ENCODE measurements around the gene TADA3. TPM values are rescaled to one million over a fixed set of nuclear protein-coding genes. Genes with fewer than 3 reads are reported as not detected.

TADA3 gene
- total RNA-seq, 2 experiments from 2014 or later = 83.2 to 85.6 TPM

GRCh38 chr3:9770276-9770812 lies 21.9 kb downstream of the TADA3 start:
- Mint-ChIP-seq H3K4me3 (peak overlapping the region; percentile 67), H3K9me3 (ENCODE audit: insufficient read depth) (no peaks in the 10 kb centered on the region), H3K27ac (peak overlapping the region; percentile 83), H3K4me1 (ENCODE audit: low read depth) (peaks cover 42% of the 10 kb centered on the region), H3K36me3 (ENCODE audit: low read depth) (peaks cover 14% of the 10 kb centered on the region), H3K27me3 (ENCODE audit: low read depth) (no peaks in the 10 kb centered on the region)
- peak; percentile 8 for ATAC-seq
- DNase-seq = no peak
- POLR2A ChIA-PET = interaction anchor here (0.6 to 4.7 kb wide), 2 partner anchors 22 to 100 kb away, joined by 3 to 23 read pairs; partner anchors contain the start of genes ARPC4 and TADA3
- CTCF ChIA-PET = interaction anchor here (1.0 kb wide), 1 partner anchor 23 kb away, joined by 4 read pairs; the partner anchor contains the start of gene ARPC4

- DNase-seq = peak; percentile 72
- Mint-ChIP-seq H3K4me1 (ENCODE audit: low read depth) (peaks cover 39% of the 10 kb centered on the region), H3K4me3 (peak within 1 kb of the TSS; percentile 79), H3K27ac (peak within 1 kb of the TSS; percentile 83), H3K9me3 (ENCODE audit: insufficient read depth) (no peaks in the 10 kb centered on the region), H3K27me3 (ENCODE audit: low read depth) (no peaks in the 10 kb centered on the region), H3K36me3 (ENCODE audit: low read depth) (peaks cover 18% of the 10 kb centered on the region)
- POLR2A ChIA-PET = interaction anchor here (4.7 kb wide), 1 partner anchor 22 kb away, joined by 23 read pairs; the partner anchor contains the start of genes ARPC4 and TADA3
- CTCF ChIA-PET = interaction anchor here (0.9 to 1.0 kb wide), 2 partner anchors 17 to 23 kb away, joined by 3 to 4 read pairs; partner anchors contain the start of gene ARPC4
- ATAC-seq = peak; percentile 95
These were observed 22.6 kb downstream of the TADA3 start, which contains the start of gene CAMK1 for GRCh38 chr3:9769426-9770275. CAMK1 (minus strand) TSS chr3:9769947; CDS start chr3:9767749, 2,198 bp downstream.

- Mint-ChIP-seq H3K4me3 (peak overlapping the region; percentile 79), H3K27ac (peak overlapping the region; percentile 68), H3K9me3 (ENCODE audit: insufficient read depth) (no peaks in the 10 kb centered on the region), H3K4me1 (ENCODE audit: low read depth) (peaks cover 39% of the 10 kb centered on the region), H3K36me3 (ENCODE audit: low read depth) (peaks cover 18% of the 10 kb centered on the region), H3K27me3 (ENCODE audit: low read depth) (no peaks in the 10 kb centered on the region)
- ChIA-PET POLR2A (interaction anchor here (4.7 kb wide), 1 partner anchor 23 kb away, joined by 23 read pairs; the partner anchor contains the start of genes ARPC4 and TADA3), CTCF (interaction anchor here (0.9 to 1.5 kb wide), 3 partner anchors 13 to 42 kb away, joined by 3 to 4 read pairs (median 3); no protein-coding TSS in a partner anchor)
- ATAC-seq (no peak), DNase-seq (no peak)
These were observed 23.3 kb downstream of the TADA3 start for GRCh38 chr3:9769012-9769411.

GRCh38 chr3:9768141-9768775 lies 24.0 kb downstream of the TADA3 start:
- peak overlapping the region; percentile 19 for H3K27ac Mint-ChIP-seq
- H3K27me3 Mint-ChIP-seq (ENCODE audit: low read depth) = no peaks in the 10 kb centered on the region
- H3K4me1 Mint-ChIP-seq (ENCODE audit: low read depth) = peaks cover 38% of the 10 kb centered on the region
- H3K36me3 Mint-ChIP-seq (ENCODE audit: low read depth) = peaks cover 18% of the 10 kb centered on the region
- ATAC-seq (no peak), DNase-seq (no peak)
- ChIA-PET POLR2A (interaction anchor here (4.7 kb wide), 1 partner anchor 24 kb away, joined by 23 read pairs; the partner anchor contains the start of genes ARPC4 and TADA3), CTCF (interaction anchor here (1.0 to 1.5 kb wide), 2 partner anchors 14 to 41 kb away, joined by 3 to 4 read pairs; no protein-coding TSS in a partner anchor)
- no peaks in the 10 kb centered on the region for H3K9me3 Mint-ChIP-seq (ENCODE audit: insufficient read depth)
- H3K4me3 Mint-ChIP-seq = peak overlapping the region; percentile 79

- peaks cover 38% of the 10 kb centered on the region for H3K4me1 Mint-ChIP-seq (ENCODE audit: low read depth)
- H3K9me3 Mint-ChIP-seq (ENCODE audit: insufficient read depth) = no peaks in the 10 kb centered on the region
- peaks cover 21% of the 10 kb centered on the region for H3K36me3 Mint-ChIP-seq (ENCODE audit: low read depth)
- no peaks in the 10 kb centered on the region for H3K27me3 Mint-ChIP-seq (ENCODE audit: low read depth)
- H3K4me3 Mint-ChIP-seq = no peak overlapping the region
- H3K27ac Mint-ChIP-seq = no peak overlapping the region
- ATAC-seq (no peak), DNase-seq (no peak)
- CTCF ChIA-PET = interaction anchor here (1.5 kb wide), 1 partner anchor 15 kb away, joined by 3 read pairs; no protein-coding TSS in a partner anchor
- POLR2A ChIA-PET = no interaction called here
These were observed 24.9 kb downstream of the TADA3 start for GRCh38 chr3:9767418-9767817.

- ATAC-seq = no peak
- no peak for DNase-seq
- CTCF ChIA-PET = no interaction called here
- Mint-ChIP-seq H3K4me3 (no peak overlapping the region), H3K27me3 (ENCODE audit: low read depth) (no peaks in the 10 kb centered on the region), H3K4me1 (ENCODE audit: low read depth) (peaks cover 38% of the 10 kb centered on the region), H3K27ac (no peak overlapping the region), H3K9me3 (ENCODE audit: insufficient read depth) (no peaks in the 10 kb centered on the region), H3K36me3 (ENCODE audit: low read depth) (peaks cover 28% of the 10 kb centered on the region)
- POLR2A ChIA-PET = interaction anchor here (0.6 kb wide), 1 partner anchor 19 kb away, joined by 3 read pairs; no protein-coding TSS in a partner anchor
These were observed 26.4 kb downstream of the TADA3 start for GRCh38 chr3:9765865-9766264.

GRCh38 chr3:9762871-9763270 lies 29.4 kb downstream of the TADA3 start:
- POLR2A ChIA-PET = no interaction called here
- Mint-ChIP-seq H3K4me1 (ENCODE audit: low read depth) (peaks cover 15% of the 10 kb centered on the region), H3K27me3 (ENCODE audit: low read depth) (no peaks in the 10 kb centered on the region), H3K36me3 (ENCODE audit: low read depth) (peaks cover 45% of the 10 kb centered on the region), H3K9me3 (ENCODE audit: insufficient read depth) (no peaks in the 10 kb centered on the region), H3K27ac (no peak overlapping the region), H3K4me3 (no peak overlapping the region)
- ATAC-seq (no peak), DNase-seq (no peak)
- CTCF ChIA-PET = interaction anchor here (0.8 to 1.5 kb wide), 3 partner anchors 11 to 21 kb away, joined by 3 read pairs; no protein-coding TSS in a partner anchor

GRCh38 chr3:9761919-9762318 lies 30.4 kb downstream of the TADA3 start:
- H3K27ac Mint-ChIP-seq = no peak overlapping the region
- H3K27me3 Mint-ChIP-seq (ENCODE audit: low read depth) = no peaks in the 10 kb centered on the region
- no peak overlapping the region for H3K4me3 Mint-ChIP-seq
- ChIA-PET POLR2A (no interaction called here), CTCF (no interaction called here)
- peaks cover 49% of the 10 kb centered on the region for H3K36me3 Mint-ChIP-seq (ENCODE audit: low read depth)
- peaks cover 5% of the 10 kb centered on the region for H3K4me1 Mint-ChIP-seq (ENCODE audit: low read depth)
- DNase-seq = no peak
- no peaks in the 10 kb centered on the region for H3K9me3 Mint-ChIP-seq (ENCODE audit: insufficient read depth)
- ATAC-seq = no peak

GRCh38 chr3:9760779-9761505 lies 31.3 kb downstream of the TADA3 start:
- Mint-ChIP-seq H3K36me3 (ENCODE audit: low read depth) (peaks cover 51% of the 10 kb centered on the region), H3K27ac (no peak overlapping the region), H3K27me3 (ENCODE audit: low read depth) (no peaks in the 10 kb centered on the region), H3K4me3 (no peak overlapping the region), H3K9me3 (ENCODE audit: insufficient read depth) (no peaks in the 10 kb centered on the region), H3K4me1 (ENCODE audit: low read depth) (peaks cover 3% of the 10 kb centered on the region)
- ChIA-PET CTCF (interaction anchor here (1.4 kb wide), 1 partner anchor 34 kb away, joined by 3 read pairs; no protein-coding TSS in a partner anchor), POLR2A (no interaction called here)
- ATAC-seq = no peak
- DNase-seq = no peak

- Mint-ChIP-seq H3K27me3 (ENCODE audit: low read depth) (no peaks in the 10 kb centered on the region), H3K36me3 (ENCODE audit: low read depth) (peaks cover 62% of the 10 kb centered on the region), H3K4me1 (ENCODE audit: low read depth) (peaks cover 21% of the 10 kb centered on the region), H3K27ac (no peak overlapping the region), H3K9me3 (ENCODE audit: insufficient read depth) (no peaks in the 10 kb centered on the region), H3K4me3 (no peak overlapping the region)
- ChIA-PET POLR2A (no interaction called here), CTCF (no interaction called here)
- ATAC-seq (no peak), DNase-seq (no peak)
These were observed 34.8 kb downstream of the TADA3 start for GRCh38 chr3:9757427-9757826.

GRCh38 chr3:9754678-9755077 lies 37.6 kb downstream of the TADA3 start:
- H3K9me3 Mint-ChIP-seq (ENCODE audit: insufficient read depth) = no peaks in the 10 kb centered on the region

More at GRCh38 chr3:9754678-9755077, 37.6 kb downstream of the TADA3 start:
- H3K4me1 Mint-ChIP-seq (ENCODE audit: low read depth) = peaks cover 42% of the 10 kb centered on the region
- peak overlapping the region; percentile 69 for H3K27ac Mint-ChIP-seq
- POLR2A ChIA-PET = interaction anchor here (1.5 kb wide), 1 partner anchor 37 kb away, joined by 3 read pairs; no protein-coding TSS in a partner anchor
- H3K27me3 Mint-ChIP-seq (ENCODE audit: low read depth) = no peaks in the 10 kb centered on the region
- peak overlapping the region; percentile 22 for H3K4me3 Mint-ChIP-seq
- H3K36me3 Mint-ChIP-seq (ENCODE audit: low read depth) = peaks cover 69% of the 10 kb centered on the region
- CTCF ChIA-PET = interaction anchor here (0.9 to 1.7 kb wide), 2 partner anchors 22 to 53 kb away, joined by 3 to 5 read pairs; no protein-coding TSS in a partner anchor
- DNase-seq = no peak
- no peak for ATAC-seq
